ENCODE data around the gene ZNF281. TPM values are rescaled to one million over a fixed set of nuclear protein-coding genes. Genes with fewer than 3 reads are reported as not detected.

ZNF281 gene
- total RNA-seq, 1 experiment from 2014 or later = 18.8 TPM

GRCh38 chr1:200372095-200372884 is 37.5 kb downstream of the ZNF281 start:
- Histone ChIP-seq H3K4me3 (no peak overlapping the region), H3K4me2 (peak overlapping the region; percentile 63), H3K36me3 (ENCODE audit: low read depth) (no peaks in the 10 kb centered on the region), H4K20me1 (ENCODE audit: insufficient read depth) (no peaks in the 10 kb centered on the region), H3K4me1 (replicated peaks; ENCODE audit: insufficient read depth) (peaks cover 63% of the 10 kb centered on the region), H3K27ac (peak overlapping the region; percentile 75), H3K27me3 (ENCODE audit: insufficient read depth, low read depth) (no peaks in the 10 kb centered on the region), H3K9me2 (ENCODE audit: insufficient read depth) (no peaks in the 10 kb centered on the region), H2AFZ (no peak overlapping the region), H3K79me2 (ENCODE audit: low read depth) (no peaks in the 10 kb centered on the region), H3F3A (ENCODE audit: insufficient read depth, low read depth) (peaks cover 36% of the 10 kb centered on the region), H3K9me3 (ENCODE audit: insufficient read depth, low read depth) (no peaks in the 10 kb centered on the region)
- TF ChIP-seq CTCF (conservative IDR thresholded peaks at IDR 0.05) (no peak), EZH2 (IDR thresholded peaks at IDR 0.05; ENCODE audit: low read depth) (no peak)
- ChIA-PET POLR2A (ENCODE audit: unreplicated experiment) (interaction anchor here (0.5 to 0.6 kb wide), 2 partner anchors 9 to 12 kb away, joined by 5 read pairs; no protein-coding TSS in a partner anchor), CTCF (no interaction called here)
- BruUV-seq (replicated peaks) = no TSS peak
- DNase-seq = peak; percentile 35 to 93
- intact Hi-C loops (cut with micrococcal nuclease; ENCODE audit: unreplicated experiment) = no loop called here

GRCh38 chr1:200369706-200370105 is 40.1 kb downstream of the ZNF281 start:
- Histone ChIP-seq H3K9me3 (ENCODE audit: insufficient read depth, low read depth) (no peaks in the 10 kb centered on the region), H3K4me2 (peak overlapping the region; percentile 34; the same call in 1 of the 2 replicates), H3F3A (ENCODE audit: insufficient read depth, low read depth) (peaks cover 30% of the 10 kb centered on the region), H3K9me2 (ENCODE audit: insufficient read depth) (no peaks in the 10 kb centered on the region), H3K36me3 (ENCODE audit: low read depth) (no peaks in the 10 kb centered on the region), H3K4me1 (replicated peaks; ENCODE audit: insufficient read depth) (peaks cover 59% of the 10 kb centered on the region), H3K27ac (no peak overlapping the region), H3K79me2 (ENCODE audit: low read depth) (no peaks in the 10 kb centered on the region), H2AFZ (no peak overlapping the region), H3K27me3 (ENCODE audit: insufficient read depth, low read depth) (no peaks in the 10 kb centered on the region), H4K20me1 (ENCODE audit: insufficient read depth) (no peaks in the 10 kb centered on the region), H3K4me3 (no peak overlapping the region)
- TF ChIP-seq EZH2 (IDR thresholded peaks at IDR 0.05; ENCODE audit: low read depth) = no peak
- no peak for TF ChIP-seq CTCF (conservative IDR thresholded peaks at IDR 0.05)
- CTCF ChIA-PET = no interaction called here
- BruUV-seq (replicated peaks) = no TSS peak
- peak in 1 of 2 experiments; percentile 61 for DNase-seq
- intact Hi-C loops (cut with micrococcal nuclease; ENCODE audit: unreplicated experiment) = loop anchor here (10.0 kb wide), 1 partner anchor 1235 kb away; no protein-coding TSS in a partner anchor
- POLR2A ChIA-PET (ENCODE audit: unreplicated experiment) = interaction anchor here (0.6 kb wide), 1 partner anchor 685 kb away, joined by 6 read pairs; no protein-coding TSS in a partner anchor

GRCh38 chr1:200369131-200369530 is 40.7 kb downstream of the ZNF281 start:
- H2AFZ ChIP-seq = no peak overlapping the region
- no peak overlapping the region for H3K27ac ChIP-seq
- CTCF ChIA-PET = no interaction called here
- no peak overlapping the region for H3K4me3 ChIP-seq
- H3K9me3 ChIP-seq (ENCODE audit: insufficient read depth, low read depth) = no peaks in the 10 kb centered on the region
- TF ChIP-seq CTCF (conservative IDR thresholded peaks at IDR 0.05) (no peak), EZH2 (IDR thresholded peaks at IDR 0.05; ENCODE audit: low read depth) (no peak)
- H3K27me3 ChIP-seq (ENCODE audit: insufficient read depth, low read depth) = no peaks in the 10 kb centered on the region
- no peaks in the 10 kb centered on the region for H4K20me1 ChIP-seq (ENCODE audit: insufficient read depth)
- H3K4me2 ChIP-seq = peak overlapping the region; percentile 34; the same call in 1 of the 2 replicates
- H3F3A ChIP-seq (ENCODE audit: insufficient read depth, low read depth) = peaks cover 29% of the 10 kb centered on the region
- POLR2A ChIA-PET (ENCODE audit: unreplicated experiment) = interaction anchor here (0.6 kb wide), 1 partner anchor 23 kb away, joined by 3 read pairs; no protein-coding TSS in a partner anchor
- no peaks in the 10 kb centered on the region for H3K79me2 ChIP-seq (ENCODE audit: low read depth)
- no peak for DNase-seq
- peaks cover 60% of the 10 kb centered on the region for H3K4me1 ChIP-seq (replicated peaks; ENCODE audit: insufficient read depth)
- no peaks in the 10 kb centered on the region for H3K9me2 ChIP-seq (ENCODE audit: insufficient read depth)
- no TSS peak for BruUV-seq (replicated peaks)
- intact Hi-C loops (cut with micrococcal nuclease; ENCODE audit: unreplicated experiment) = loop anchor here (10.0 kb wide), 1 partner anchor 1234 kb away; no protein-coding TSS in a partner anchor
- H3K36me3 ChIP-seq (ENCODE audit: low read depth) = no peaks in the 10 kb centered on the region

Data from PC-9 (cell line).